ENCODE results near the gene RC3H1.
"Not testable (repeated sequence)": the region's sequence is repeated elsewhere in the genome, so short reads cannot be mapped to it uniquely, and the experiment has no call there.

GRCh38 chr1:173993948-173994347, 28.2 kb downstream of the RC3H1 start:
- not testable (repeated sequence) for TF ChIP-seq POLR2A, CTCF, EP300 (IDR thresholded peaks at IDR 0.05)

All from upper lobe of left lung (tissue), 4 donors.